GM23338 (cell line): ENCODE data around the gene ELOVL2.

ENCODE experiments used
- CREB1 ChIP-seq: fragments of 250-450 bp; sonication (Bioruptor Pico); IDR thresholded peaks from 2 replicates; pipeline ENCODE4 v1.5.0; 2020; ENCODE audit warnings: low read depth, mild to moderate bottlenecking, moderate library complexity
- CTCF ChIP-seq, 2 experiments: fragments of 200-600 bp in 1 of 2; sonication (generic) in 1 of 2; conservative IDR thresholded peaks; 2 replicates each; pipeline versions ENCODE4 v1.5.1 to v1.6.1; 2016 to 2017; ENCODE audit warnings: antibody characterized with exemption in 2 of 2, low read depth in 2 of 2, mild to moderate bottlenecking in 2 of 2, moderate library complexity in 1 of 2
- ETS1 ChIP-seq: IDR thresholded peaks from 2 replicates; pipeline ENCODE4 v1.6.1; 2016; ENCODE audit warnings: antibody characterized with exemption
- EZH2 ChIP-seq: fragments of 200-600 bp; sonication (generic); IDR thresholded peaks from one replicate; pipeline ENCODE4 v1.8.0; 2017; ENCODE audit warnings: antibody characterized with exemption, mild to moderate bottlenecking, low read depth; ENCODE audit not compliant: unreplicated experiment
- EZH2phosphoT487 ChIP-seq: fragments of 200-600 bp; sonication (generic); IDR thresholded peaks from one replicate; pipeline ENCODE4 v1.8.1; 2018; ENCODE audit warnings: antibody characterized with exemption; ENCODE audit not compliant: unreplicated experiment
- JUNB ChIP-seq: IDR thresholded peaks from one replicate; pipeline ENCODE4 v1.6.1; 2016; ENCODE audit warnings: antibody characterized with exemption; ENCODE audit not compliant: unreplicated experiment
- POLR2AphosphoS5 ChIP-seq: IDR thresholded peaks from 2 replicates; pipeline ENCODE4 v1.6.1; 2016; ENCODE audit warnings: antibody characterized with exemption, low read depth
- REST ChIP-seq: IDR thresholded peaks from one replicate; pipeline ENCODE4 v1.6.1; 2018; ENCODE audit warnings: antibody characterized with exemption; ENCODE audit not compliant: unreplicated experiment
- ZNF331 ChIP-seq: fragments of 250-450 bp; sonication (Bioruptor Pico); IDR thresholded peaks from 2 replicates; pipeline ENCODE4 v1.5.0; 2020; ENCODE audit warnings: low read depth, mild to moderate bottlenecking, moderate library complexity

GRCh38 chr6:10956776-10957175 lies 87.3 kb downstream of the ELOVL2 start:
- no peak for TF ChIP-seq CTCF (conservative IDR thresholded peaks at IDR 0.05; ENCODE audit: low read depth in 2 of 2)
- no peak for TF ChIP-seq POLR2AphosphoS5
- no peak for TF ChIP-seq EZH2
- no peak for TF ChIP-seq ETS1
- no peak for TF ChIP-seq REST
- TF ChIP-seq CREB1 (CRISPR knock-in tag), result no peak
- no peak for TF ChIP-seq JUNB
- TF ChIP-seq EZH2phosphoT487, result no peak
- no peak for TF ChIP-seq ZNF331 (CRISPR knock-in tag)
